HL-60 (cell line): ENCODE results near the gene KIAA1210.

Experiments
- DNase-seq, 2 experiments: peaks; one replicate each; pipeline ENCODE4 v3.0.0-alpha.2; 2010 to 2020; ENCODE audit warnings: low read depth in 1 of 2, low spot score in 1 of 2
- H3K27ac ChIP-seq: fragments of 250-450 bp; sonication (Bioruptor Pico); replicated peaks from 2 replicates; pipeline ENCODE4 v1.5.1; 2020; ENCODE audit warnings: mild to moderate bottlenecking, moderate library complexity
- H3K27me3 ChIP-seq: fragments of 250-450 bp; sonication (Bioruptor Pico); 2 replicates; pipeline ENCODE4 v1.5.1; 2021; ENCODE audit warnings: mild to moderate bottlenecking, moderate library complexity; ENCODE audit not compliant: insufficient read depth, poor library complexity, severe bottlenecking
- H3K4me3 ChIP-seq: replicated peaks from 2 replicates; pipeline ENCODE4 v1.5.1; 2011; ENCODE audit warnings: mild to moderate bottlenecking, control low read depth, low read length; ENCODE audit not compliant: insufficient read depth
- GABPA ChIP-seq: IDR thresholded peaks from 2 replicates; pipeline ENCODE4 v1.6.1; 2012; ENCODE audit warnings: low read depth
- POLR2AphosphoS5 ChIP-seq: IDR thresholded peaks from 2 replicates; pipeline ENCODE4 v1.6.1; 2012; ENCODE audit warnings: low read depth
- SPI1 ChIP-seq: IDR thresholded peaks from 2 replicates; pipeline ENCODE4 v1.6.1; 2012; ENCODE audit warnings: low read depth, mild to moderate bottlenecking, borderline replicate concordance
- TF ChIP-seq, protein P1 (sequence below): IDR thresholded peaks from 2 replicates; pipeline ENCODE4 v1.6.1; 2012; ENCODE audit warnings: low read depth; ENCODE audit not compliant: insufficient replicate concordance
- TF ChIP-seq, protein P2 (sequence below): IDR thresholded peaks from one replicate; pipeline ENCODE4 v1.5.1; 2011; ENCODE audit warnings: low read length, control low read depth, inconsistent platforms; ENCODE audit not compliant: insufficient read depth

The KIAA1210 gene

DNA sequence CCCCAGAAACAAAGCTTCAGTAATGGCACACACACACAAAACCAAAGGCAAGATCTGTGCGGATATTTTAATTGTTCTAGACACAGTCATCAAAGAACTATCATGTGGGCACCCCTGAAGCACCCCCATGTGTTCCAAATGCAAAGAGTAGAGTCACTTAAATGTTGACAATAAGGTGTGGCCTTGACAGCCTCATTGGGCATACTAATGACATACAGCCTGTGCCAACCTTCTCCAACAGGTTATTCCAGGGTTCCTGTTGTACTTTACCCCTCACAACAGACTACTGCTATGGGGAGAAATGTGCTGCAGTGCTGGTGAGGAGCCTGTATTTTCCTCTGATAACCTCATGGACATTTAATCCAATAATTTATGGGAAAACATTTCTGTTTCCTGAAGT, 84.6 kb downstream of the KIAA1210 start:
- Histone ChIP-seq H3K27me3 (no peaks in the 10 kb centered on the region), H3K27ac (no peak overlapping the region), H3K4me3 (no peak overlapping the region)
- TF ChIP-seq, protein P1, sequence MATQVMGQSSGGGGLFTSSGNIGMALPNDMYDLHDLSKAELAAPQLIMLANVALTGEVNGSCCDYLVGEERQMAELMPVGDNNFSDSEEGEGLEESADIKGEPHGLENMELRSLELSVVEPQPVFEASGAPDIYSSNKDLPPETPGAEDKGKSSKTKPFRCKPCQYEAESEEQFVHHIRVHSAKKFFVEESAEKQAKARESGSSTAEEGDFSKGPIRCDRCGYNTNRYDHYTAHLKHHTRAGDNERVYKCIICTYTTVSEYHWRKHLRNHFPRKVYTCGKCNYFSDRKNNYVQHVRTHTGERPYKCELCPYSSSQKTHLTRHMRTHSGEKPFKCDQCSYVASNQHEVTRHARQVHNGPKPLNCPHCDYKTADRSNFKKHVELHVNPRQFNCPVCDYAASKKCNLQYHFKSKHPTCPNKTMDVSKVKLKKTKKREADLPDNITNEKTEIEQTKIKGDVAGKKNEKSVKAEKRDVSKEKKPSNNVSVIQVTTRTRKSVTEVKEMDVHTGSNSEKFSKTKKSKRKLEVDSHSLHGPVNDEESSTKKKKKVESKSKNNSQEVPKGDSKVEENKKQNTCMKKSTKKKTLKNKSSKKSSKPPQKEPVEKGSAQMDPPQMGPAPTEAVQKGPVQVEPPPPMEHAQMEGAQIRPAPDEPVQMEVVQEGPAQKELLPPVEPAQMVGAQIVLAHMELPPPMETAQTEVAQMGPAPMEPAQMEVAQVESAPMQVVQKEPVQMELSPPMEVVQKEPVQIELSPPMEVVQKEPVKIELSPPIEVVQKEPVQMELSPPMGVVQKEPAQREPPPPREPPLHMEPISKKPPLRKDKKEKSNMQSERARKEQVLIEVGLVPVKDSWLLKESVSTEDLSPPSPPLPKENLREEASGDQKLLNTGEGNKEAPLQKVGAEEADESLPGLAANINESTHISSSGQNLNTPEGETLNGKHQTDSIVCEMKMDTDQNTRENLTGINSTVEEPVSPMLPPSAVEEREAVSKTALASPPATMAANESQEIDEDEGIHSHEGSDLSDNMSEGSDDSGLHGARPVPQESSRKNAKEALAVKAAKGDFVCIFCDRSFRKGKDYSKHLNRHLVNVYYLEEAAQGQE = no peak
- TF ChIP-seq GABPA = no peak
- no peak for TF ChIP-seq SPI1
- TF ChIP-seq, protein P2, sequence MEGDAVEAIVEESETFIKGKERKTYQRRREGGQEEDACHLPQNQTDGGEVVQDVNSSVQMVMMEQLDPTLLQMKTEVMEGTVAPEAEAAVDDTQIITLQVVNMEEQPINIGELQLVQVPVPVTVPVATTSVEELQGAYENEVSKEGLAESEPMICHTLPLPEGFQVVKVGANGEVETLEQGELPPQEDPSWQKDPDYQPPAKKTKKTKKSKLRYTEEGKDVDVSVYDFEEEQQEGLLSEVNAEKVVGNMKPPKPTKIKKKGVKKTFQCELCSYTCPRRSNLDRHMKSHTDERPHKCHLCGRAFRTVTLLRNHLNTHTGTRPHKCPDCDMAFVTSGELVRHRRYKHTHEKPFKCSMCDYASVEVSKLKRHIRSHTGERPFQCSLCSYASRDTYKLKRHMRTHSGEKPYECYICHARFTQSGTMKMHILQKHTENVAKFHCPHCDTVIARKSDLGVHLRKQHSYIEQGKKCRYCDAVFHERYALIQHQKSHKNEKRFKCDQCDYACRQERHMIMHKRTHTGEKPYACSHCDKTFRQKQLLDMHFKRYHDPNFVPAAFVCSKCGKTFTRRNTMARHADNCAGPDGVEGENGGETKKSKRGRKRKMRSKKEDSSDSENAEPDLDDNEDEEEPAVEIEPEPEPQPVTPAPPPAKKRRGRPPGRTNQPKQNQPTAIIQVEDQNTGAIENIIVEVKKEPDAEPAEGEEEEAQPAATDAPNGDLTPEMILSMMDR = no peak
- TF ChIP-seq POLR2AphosphoS5 = no peak
- no peak for DNase-seq

DNA sequence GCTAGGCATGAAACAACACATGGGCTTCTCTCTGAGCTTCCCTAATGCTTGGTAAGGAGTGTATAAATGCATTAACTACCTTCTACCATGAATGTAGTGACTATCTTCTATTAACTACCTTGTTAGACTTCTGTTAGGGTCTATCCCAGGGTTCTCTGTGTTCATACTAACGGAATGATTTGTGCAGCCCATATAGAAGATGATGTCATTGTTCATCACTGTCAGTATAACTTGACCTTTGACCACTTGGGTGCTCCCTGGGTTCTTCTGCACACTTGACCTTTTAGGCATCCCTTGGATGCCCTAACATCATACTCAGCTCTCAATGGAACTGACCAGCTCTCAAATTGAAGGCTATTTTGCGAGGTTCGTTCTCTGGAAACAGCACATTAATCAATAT, 85.6 kb downstream of the KIAA1210 start:
- Histone ChIP-seq H3K4me3 (no peak overlapping the region), H3K27me3 (no peaks in the 10 kb centered on the region), H3K27ac (no peak overlapping the region)
- no peak for DNase-seq
- TF ChIP-seq, protein P2 = no peak
- TF ChIP-seq SPI1 (no peak), GABPA (no peak), POLR2AphosphoS5 (no peak)
- TF ChIP-seq, protein P1 = no peak

DNA sequence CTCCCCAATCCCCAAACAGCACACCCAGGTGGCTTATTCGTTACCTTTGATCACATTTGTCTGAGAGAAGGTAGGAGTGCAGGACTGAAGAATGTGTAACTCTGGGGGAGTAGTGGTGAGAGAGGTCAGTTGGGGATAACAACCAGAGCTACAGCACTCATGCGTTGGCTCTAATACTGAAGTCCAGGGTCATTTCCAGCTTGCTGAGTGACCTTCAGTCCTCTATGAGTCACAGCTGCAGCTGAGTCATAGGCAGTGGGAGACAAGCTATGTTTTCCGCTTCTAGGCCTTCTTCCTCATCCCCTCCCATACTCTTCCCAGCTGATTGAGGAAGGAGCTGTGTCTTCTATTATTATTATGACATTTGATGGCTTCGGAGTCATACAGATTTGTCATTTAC, 86.4 kb downstream of the KIAA1210 start:
- H3K4me3 ChIP-seq = no peak overlapping the region
- no peak for DNase-seq
- TF ChIP-seq, protein P1 = no peak
- TF ChIP-seq GABPA (no peak), POLR2AphosphoS5 (no peak), SPI1 (no peak)
- TF ChIP-seq, protein P2 = no peak
- no peaks in the 10 kb centered on the region for H3K27me3 ChIP-seq
- H3K27ac ChIP-seq = no peak overlapping the region
